GM21723 (cell line): ENCODE results near the gene ZFYVE16.
"Not testable (repeated sequence)": the region's sequence is repeated elsewhere in the genome, so short reads cannot be mapped to it uniquely, and the experiment has no call there.

Source experiments
- ATAC-seq: cut with Tn5 transposase; IDR thresholded peaks from one replicate; pipeline ENCODE4 v1.9.1; 2021; ENCODE audit warnings: mild to moderate bottlenecking, moderate library complexity; ENCODE audit not compliant: unreplicated experiment

ZFYVE16 gene

GRCh38 chr5:80407735-80408483 lies at the start of gene ZFYVE16:
ZFYVE16 (plus strand) TSS chr5:80408064; CDS start chr5:80434148, 26,084 bp downstream.
- peak; percentile 89 for ATAC-seq

DNA sequence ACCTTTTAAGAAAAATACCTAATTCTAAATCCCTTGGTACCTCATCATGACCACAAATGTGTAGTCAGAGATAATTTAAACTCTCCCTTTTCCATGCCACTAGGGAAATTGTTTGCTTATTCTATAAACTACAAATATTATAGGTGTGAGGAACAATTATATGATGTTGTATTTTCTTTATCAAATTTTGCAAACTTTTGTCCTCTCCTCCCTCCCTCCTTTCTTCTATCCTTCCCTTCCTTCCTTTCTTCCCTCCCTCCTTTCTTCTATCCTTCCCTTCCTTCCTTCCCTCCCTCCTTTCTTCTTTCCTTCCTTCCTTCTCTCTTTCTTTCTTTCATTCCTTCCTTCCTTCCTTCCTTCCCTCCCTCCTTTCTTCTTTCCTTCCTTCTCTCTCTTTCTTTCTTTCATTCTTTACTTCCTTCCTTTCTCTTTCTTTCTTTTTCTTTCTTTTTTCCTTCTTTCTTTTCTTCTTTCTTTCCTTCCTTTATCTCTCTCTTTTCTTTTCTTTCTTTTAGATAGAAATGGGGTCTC lies 46.9 kb upstream of the ZFYVE16 start:
- ATAC-seq = no peak

GRCh38 chr5:80364892-80365291 lies 43.0 kb upstream of the ZFYVE16 start:
- no peak for ATAC-seq

GRCh38 chr5:80368661-80369480 lies 39.0 kb upstream of the ZFYVE16 start:
- no peak for ATAC-seq

DNA sequence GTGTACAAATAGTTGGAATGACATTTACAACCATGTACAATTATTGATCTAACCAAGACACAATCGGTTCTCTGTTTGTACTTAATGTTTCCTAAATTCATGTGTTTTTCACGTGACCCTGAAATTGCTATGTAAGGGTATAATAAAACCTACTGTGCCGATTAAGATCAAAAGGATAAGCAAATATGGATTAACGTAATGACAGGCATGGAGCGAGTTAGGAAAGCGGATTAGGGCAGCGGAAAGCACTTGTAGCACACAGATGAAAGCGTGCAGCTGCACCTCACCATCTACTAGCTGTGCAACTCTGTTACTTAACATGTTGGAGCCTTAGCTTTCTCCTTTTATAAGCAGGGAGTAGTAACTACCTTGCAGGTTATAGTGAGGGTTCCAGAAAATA lies 38.3 kb upstream of the ZFYVE16 start:
- ATAC-seq = no peak

GRCh38 chr5:80370390-80370789 lies 37.5 kb upstream of the ZFYVE16 start:
- no peak for ATAC-seq

- ATAC-seq = no peak
Observed at GRCh38 chr5:80372780-80373179, 35.1 kb upstream of the ZFYVE16 start.

DNA sequence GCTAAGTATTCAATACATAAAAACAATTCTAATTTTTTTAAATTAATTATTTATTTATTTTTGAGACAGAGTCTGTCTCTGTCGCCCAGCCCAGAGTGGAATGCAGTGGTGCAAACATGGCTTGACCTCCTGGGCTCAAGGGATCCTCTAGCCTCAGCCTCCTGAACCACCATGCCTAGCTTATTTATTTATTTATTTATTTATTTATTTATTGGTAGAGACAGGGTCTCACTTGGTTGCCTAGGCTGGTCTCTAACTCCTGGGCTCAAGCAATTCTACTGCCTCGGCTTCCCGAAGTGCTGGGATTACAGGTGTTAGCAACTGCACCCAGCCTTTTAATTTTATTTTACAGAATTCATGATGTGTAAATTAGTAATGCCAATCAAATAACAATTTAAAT lies 33.7 kb upstream of the ZFYVE16 start:
- ATAC-seq = no peak

- no peak for ATAC-seq
Observed at GRCh38 chr5:80376557-80376956, 31.3 kb upstream of the ZFYVE16 start.

DNA sequence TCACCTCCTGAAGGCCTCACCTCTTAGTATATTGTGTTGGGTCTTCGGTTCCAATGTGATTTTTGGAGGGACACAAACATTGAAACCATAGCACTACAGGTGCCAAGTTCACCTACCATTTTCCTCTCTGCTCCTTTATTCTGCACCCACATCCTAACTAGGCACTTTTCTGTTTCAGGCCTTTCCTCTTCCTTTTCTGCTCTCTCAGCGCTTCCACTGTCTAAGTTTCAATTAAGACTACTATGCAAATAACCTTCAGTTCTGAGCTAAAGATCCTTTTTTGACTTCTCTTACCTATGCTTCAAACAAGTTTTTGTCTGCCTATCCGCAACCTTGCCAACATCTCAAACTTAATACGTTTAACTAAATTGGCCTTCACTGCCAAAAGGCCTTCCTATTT lies 25.4 kb upstream of the ZFYVE16 start:
- no peak for ATAC-seq

GRCh38 chr5:80387063-80387768 lies 20.6 kb upstream of the ZFYVE16 start:
- no peak for ATAC-seq

DNA sequence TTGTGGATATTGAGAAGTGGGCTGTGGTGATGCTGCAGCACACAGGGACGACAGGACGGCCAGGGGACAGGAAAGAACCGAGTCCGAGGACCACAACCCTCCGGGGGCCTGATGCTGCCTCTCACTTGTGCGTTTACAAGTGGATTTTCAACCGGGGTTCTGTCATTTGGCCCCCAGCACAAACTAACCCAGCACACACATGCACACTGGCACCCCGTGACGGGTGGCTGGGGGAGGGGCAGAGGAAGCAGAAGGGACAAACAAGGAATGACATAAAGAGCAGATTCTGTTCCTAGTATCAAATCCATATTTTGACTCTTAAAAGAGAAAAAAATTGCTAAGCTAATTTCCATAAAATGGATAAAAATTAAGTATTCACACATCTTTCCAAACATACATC lies 18.3 kb upstream of the ZFYVE16 start:
- ATAC-seq = no peak

GRCh38 chr5:80390413-80390812 lies 17.5 kb upstream of the ZFYVE16 start:
- not testable (repeated sequence) for ATAC-seq

DNA sequence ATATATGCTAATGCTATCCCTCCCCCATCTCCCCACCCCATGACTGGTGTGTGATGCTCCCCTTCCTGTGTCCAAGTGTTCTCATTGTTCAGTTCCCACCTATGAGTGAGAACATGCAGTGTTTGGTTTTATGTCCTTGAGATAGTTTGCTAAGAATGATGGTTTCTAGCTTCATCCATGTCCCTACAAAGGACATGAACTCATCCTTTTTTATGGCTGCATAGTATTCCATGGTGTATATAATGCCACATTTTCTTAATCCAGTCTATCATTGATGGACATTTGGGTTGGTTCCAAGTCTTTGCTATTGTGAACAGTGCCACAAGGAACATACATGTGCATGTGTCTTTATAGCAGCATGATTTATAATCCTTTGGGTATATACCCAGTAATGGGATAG lies 16.6 kb upstream of the ZFYVE16 start:
- ATAC-seq = not testable (repeated sequence)

GRCh38 chr5:80399526-80400239 lies 8.2 kb upstream of the ZFYVE16 start:
- peak; percentile 71 for ATAC-seq

DNA sequence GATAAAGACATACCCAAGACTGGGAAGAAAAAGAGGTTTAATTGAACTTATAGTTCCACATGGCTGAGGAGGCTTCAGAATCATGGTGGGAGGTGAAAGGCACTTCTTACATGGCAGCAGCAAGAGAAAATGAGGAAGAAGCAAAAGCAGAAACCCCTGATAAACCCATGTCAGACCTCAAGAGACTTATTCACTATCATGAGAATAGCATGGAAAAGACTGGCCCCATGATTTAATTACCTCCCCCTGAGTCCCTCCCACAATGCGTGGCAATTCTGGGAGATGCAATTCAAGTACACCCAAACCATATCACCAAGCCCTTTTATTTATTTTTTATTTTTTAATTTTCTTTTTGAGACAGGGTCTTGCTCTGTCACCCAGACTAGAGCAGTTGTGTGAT lies 7.5 kb upstream of the ZFYVE16 start:
- not testable (repeated sequence) for ATAC-seq

DNA sequence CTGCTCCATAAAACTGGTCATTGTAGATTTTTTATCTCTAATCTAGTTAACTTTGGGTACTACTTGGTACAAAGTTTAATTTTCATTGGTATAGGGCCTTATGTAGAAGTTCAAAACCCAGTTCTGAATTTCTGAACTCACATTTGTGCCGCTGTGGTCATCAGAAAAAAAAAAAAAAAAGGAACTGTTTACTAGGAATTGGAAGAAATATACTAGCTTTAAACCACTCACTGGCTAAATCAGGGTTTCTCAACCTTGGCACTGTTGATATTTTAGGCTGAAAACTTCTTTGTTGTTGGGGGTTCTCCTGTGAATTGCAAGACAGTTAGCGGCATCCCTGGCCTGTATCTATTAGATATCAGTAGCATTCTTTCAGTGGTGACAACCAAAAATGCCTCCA lies 4.1 kb upstream of the ZFYVE16 start:
- no peak for ATAC-seq

DNA sequence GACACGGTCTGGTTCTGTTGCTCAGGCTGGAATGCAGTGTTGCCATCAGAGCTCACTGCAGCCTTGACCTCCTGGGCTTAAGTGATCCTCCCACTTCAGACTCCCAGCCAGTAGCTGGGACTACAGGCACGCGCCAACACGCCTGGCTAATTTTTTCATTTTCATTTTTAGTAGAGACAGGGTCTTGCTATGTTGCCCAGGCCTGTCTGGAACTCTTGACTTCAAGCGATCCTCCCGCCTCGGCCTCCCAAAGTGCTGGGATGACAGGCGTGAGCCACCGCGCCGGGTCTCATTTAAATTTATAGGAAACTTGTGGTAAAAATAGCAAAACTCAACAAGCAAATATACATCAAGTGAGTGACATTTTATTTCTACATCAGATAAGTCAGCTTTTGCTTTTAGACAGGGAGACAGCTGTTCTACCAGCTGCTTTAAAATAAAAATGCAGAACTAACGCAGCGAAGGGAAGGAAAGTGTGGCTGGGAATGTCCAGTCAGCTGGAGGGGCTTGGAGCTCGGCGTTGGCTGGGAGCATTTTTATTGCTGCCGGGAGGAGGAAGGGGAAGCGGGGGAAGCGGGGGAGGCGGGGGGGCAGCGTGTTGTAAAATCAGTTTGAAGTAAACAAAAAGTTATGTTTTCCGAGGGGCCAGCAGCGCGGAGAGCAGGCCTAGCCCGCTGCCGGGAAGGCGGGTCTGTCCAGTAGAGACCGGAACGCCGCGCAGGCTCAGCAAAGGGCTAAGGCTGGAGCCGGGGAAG lies 707 bp upstream of the ZFYVE16 start:
- peak; percentile 48 for ATAC-seq

DNA sequence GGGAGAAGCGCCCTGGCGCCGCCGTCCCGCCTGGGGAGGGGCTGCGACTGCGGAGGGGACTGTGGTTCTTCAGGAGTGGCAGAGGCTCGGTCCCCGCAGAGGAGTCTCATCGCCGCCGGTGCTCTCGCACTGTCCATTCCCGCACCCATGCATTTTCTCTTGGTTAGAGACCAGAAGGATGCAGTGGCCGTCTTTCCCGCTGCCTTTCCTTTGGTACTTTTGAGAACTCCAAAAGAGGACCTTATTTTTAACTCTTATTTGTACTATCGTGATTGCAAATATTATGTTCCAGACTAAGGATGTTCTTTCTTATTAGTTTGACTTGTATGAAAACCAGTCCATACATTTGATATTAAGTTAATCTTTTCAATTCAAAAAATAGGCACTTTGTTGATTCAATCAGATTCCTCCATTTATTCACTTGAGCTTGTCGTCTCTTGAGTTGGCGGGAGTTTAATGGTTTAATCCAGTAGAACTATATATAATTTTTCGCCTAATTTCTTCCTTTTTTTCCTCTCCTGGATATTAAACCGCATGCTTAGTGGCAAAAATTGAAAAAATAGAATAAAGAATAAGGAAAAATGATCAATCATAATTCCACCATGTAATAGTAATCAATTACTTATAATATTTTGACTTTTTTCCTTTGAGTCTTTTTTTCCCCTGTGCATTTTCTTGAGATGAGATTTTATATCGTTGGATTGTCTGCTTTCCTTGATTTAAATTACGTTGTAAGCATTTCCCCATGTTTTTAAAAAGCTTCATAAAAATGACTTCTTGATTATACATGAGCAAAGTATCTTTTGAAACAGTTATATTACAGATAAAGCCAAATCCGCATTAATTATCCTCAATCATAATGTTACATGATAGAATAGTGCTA lies 861 bp downstream of the ZFYVE16 start:
- ATAC-seq = no peak
